Ascending aorta (tissue), 2 donors: ENCODE data around the gene SEC11C. TPM values are rescaled to one million over a fixed set of nuclear protein-coding genes. Genes with fewer than 3 reads are reported as not detected.

Experiments
- DNase-seq, 2 donors: peaks; one replicate each; pipeline ENCODE4 v3.0.0-alpha.2; 2019; ENCODE audit warnings: low spot score in 2 of 2
- H3K27ac ChIP-seq, 2 donors: fragments of 200-600 bp; sonication (generic); one replicate each; pipeline ENCODE4 v1.5.1; 2016 to 2017; ENCODE audit warnings: mild to moderate bottlenecking in 1 of 2
- H3K27me3 ChIP-seq: fragments of 200-600 bp; sonication (generic); one replicate; pipeline ENCODE4 v1.5.1; 2017
- H3K36me3 ChIP-seq, 2 donors: fragments of 200-600 bp; sonication (generic); one replicate each; pipeline ENCODE4 v1.5.1; 2016
- H3K4me1 ChIP-seq, 2 donors: fragments of 200-600 bp; sonication (generic); one replicate each; pipeline ENCODE4 v1.5.1; 2016 to 2017; ENCODE audit warnings: mild to moderate bottlenecking in 1 of 2
- H3K4me3 ChIP-seq, 2 donors: fragments of 200-600 bp; sonication (generic); one replicate each; pipeline ENCODE4 v1.5.1; 2016 to 2017; ENCODE audit warnings: mild to moderate bottlenecking in 1 of 2
- H3K9me3 ChIP-seq, 2 donors: fragments of 200-600 bp; sonication (generic); one replicate each; pipeline ENCODE4 v1.5.1; 2016
- CTCF ChIP-seq, 3 experiments: fragments of 200-600 bp in 2 of 3; fragments of 450-650 bp in 1 of 3; sonication (generic) in 2 of 3; IDR thresholded peaks; one replicate each; pipeline ENCODE4 v1.5.1; 2016 to 2019; ENCODE audit warnings: antibody characterized with exemption in 3 of 3, mild to moderate bottlenecking in 1 of 3, moderate library complexity in 1 of 3
- intact Hi-C: fragments of 100-400 bp; cut with DNase I; formaldehyde crosslinking; loops from one replicate; pipeline ENCODE4 v1.15.1; 2023
- total RNA-seq: library from RNA; depleted of rRNA; stranded (reverse); fragments of >200 nt; gene quantifications from one replicate; pipeline ENCODE4 v1.1.0, GENCODE V29; 2016

SEC11C gene
- total RNA-seq, 1 donor from 2014 or later, result 6.2 TPM

GRCh38 chr18:59159265-59159664, 19.6 kb downstream of the SEC11C start:
- Histone ChIP-seq H3K27me3 (no peaks in the 10 kb centered on the region), H3K4me1 (no peaks in the 10 kb centered on the region), H3K27ac (no peak overlapping the region), H3K4me3 (no peak overlapping the region), H3K9me3 (no peaks in the 10 kb centered on the region), H3K36me3 (peaks cover 0 to 37% of the 10 kb centered on the region in 2 donors)
- TF ChIP-seq CTCF (IDR thresholded peaks at IDR 0.05), result no peak
- no peak for DNase-seq
- intact Hi-C loops, result no loop called here

GRCh38 chr18:59159986-59160385, 20.3 kb downstream of the SEC11C start:
- H3K27ac ChIP-seq, result no peak overlapping the region
- no peaks in the 10 kb centered on the region for H3K27me3 ChIP-seq
- H3K36me3 ChIP-seq, result peaks cover 0 to 30% of the 10 kb centered on the region in 2 donors
- DNase-seq, result no peak
- H3K4me3 ChIP-seq, result no peak overlapping the region
- no peaks in the 10 kb centered on the region for H3K9me3 ChIP-seq
- intact Hi-C loops, result no loop called here
- no peak for TF ChIP-seq CTCF (IDR thresholded peaks at IDR 0.05)
- H3K4me1 ChIP-seq, result no peaks in the 10 kb centered on the region

GRCh38 chr18:59172664-59173249, 33.1 kb downstream of the SEC11C start:
- TF ChIP-seq CTCF (IDR thresholded peaks at IDR 0.05), result no peak
- DNase-seq, result no peak
- Histone ChIP-seq H3K4me1 (no peaks in the 10 kb centered on the region), H3K9me3 (peaks cover 0 to 18% of the 10 kb centered on the region in 2 donors), H3K36me3 (no peaks in the 10 kb centered on the region), H3K4me3 (no peak overlapping the region), H3K27ac (no peak overlapping the region), H3K27me3 (no peaks in the 10 kb centered on the region)
- intact Hi-C loops, result no loop called here

GRCh38 chr18:59177485-59177884, 37.8 kb downstream of the SEC11C start:
- intact Hi-C loops, result no loop called here
- no peak overlapping the region for H3K27ac ChIP-seq
- H3K27me3 ChIP-seq, result no peaks in the 10 kb centered on the region
- no peak for TF ChIP-seq CTCF (IDR thresholded peaks at IDR 0.05)
- no peak overlapping the region for H3K4me3 ChIP-seq
- H3K4me1 ChIP-seq, result no peaks in the 10 kb centered on the region
- peaks cover 0 to 14% of the 10 kb centered on the region in 2 donors for H3K9me3 ChIP-seq
- no peak for DNase-seq
- no peaks in the 10 kb centered on the region for H3K36me3 ChIP-seq

DNA sequence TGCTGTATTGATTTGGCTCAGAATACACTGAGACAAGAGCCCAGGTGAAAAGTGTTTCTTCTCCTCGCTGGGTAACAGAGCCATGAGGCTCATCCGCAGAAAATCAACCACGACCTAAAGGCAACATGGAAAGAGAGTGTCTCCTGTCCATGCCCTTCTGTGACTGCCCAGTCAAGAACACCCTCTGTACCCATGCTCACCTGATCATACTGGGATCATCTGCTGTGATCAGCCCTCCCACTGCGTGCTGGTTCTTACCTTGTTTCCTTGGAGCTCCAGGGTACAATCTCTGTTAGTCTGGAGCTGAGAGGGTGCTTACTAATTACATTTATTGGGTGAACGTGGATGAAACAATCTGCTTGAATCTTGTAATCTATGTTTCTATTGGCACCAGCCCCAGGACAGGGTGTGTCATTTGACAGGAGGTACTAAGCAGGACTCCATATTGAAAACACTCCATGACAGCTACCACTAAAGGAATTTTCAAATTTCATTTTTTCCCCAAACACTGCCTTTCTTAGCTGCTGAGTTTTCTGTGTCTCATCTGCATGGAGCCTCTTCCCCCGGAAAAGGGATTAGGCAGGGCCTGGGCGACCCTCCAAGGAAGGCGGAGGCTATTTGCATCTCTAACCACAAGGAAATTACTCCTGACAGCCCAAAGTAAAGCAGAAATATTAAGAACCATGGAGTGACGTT, 40.6 kb downstream of the SEC11C start:
- intact Hi-C loops, result no loop called here
- Histone ChIP-seq H3K4me1 (no peaks in the 10 kb centered on the region), H3K4me3 (no peak overlapping the region), H3K27me3 (no peaks in the 10 kb centered on the region), H3K27ac (no peak overlapping the region), H3K9me3 (no peaks in the 10 kb centered on the region), H3K36me3 (no peaks in the 10 kb centered on the region)
- TF ChIP-seq CTCF (IDR thresholded peaks at IDR 0.05), result no peak
- DNase-seq, result no peak
